Activated naive CD4-positive, alpha-beta T cell (primary cell): ENCODE data around the gene TMED10.
A peak's percentile ranks its signal among the peaks of the same experiment; 100 is the strongest.
"Not testable (repeated sequence)": the region's sequence is repeated elsewhere in the genome, so short reads cannot be mapped to it uniquely, and the experiment has no call there.

Experiments
- DNase-seq, 4 experiments: peaks; one replicate each; lab custom pipeline; 2025; lab: John Stamatoyannopoulos, UW

TMED10 gene

DNA sequence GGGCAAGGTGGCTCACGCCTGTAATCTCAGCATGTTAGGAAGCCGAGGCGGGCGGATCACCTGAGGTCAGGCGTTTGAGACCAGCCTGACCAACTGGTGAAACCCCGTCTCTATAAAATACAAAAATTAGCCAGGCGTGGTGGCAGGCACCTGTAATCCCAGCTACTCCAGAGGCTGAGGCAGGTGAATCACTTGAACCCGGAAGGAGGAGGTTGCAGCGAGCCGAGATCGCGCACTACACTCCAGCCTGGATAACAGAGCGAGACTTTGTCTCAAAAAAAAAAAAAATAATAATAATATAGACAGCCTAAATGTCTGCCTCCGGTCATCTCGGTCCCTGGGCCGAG, 49.0 kb downstream of the TMED10 start:
- not testable (repeated sequence) for DNase-seq

DNA sequence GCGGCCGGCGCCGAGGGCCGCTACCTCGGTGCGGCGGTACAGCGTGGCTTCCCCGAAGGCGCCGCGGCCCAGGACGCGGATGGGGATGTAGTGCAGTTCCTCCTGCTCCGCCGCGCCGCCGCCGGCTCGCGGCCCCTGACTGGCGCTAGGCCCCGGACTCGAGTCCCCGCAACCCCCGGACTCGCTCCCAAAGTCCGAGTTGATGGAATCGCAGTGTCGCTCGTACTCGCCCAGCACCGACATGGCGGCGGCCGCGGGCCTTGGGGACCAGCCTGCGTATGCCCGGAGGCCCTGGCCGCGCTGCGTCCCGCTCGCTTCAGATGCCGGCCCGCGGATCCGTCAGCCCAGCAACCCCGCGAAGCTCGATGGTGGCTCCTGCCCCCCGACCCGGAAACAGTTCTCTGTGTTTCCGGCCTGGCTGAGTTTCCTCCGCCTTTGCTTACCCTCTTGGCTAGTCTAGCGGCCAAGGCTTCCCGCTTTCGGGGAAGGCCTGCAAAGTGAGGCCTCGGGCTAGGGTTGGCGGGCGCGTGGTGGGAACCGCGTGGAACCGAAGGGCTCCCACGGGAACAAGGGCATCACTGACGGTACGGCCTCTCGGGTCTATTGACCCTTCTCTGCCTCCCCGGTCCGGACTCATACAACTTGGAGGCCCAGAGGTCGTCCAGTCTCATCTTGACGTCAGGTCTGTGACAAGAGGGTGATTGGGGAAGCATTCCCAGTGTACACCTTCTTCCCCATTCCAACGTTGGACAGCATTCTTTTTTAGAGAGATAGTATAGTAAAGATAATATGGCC, 49.5 kb downstream of the TMED10 start, which contains the start of gene NEK9:
Gene NEK9, minus strand, starts transcription at position 370 of the 795 bp plus-strand sequence. Its CDS starts 127 bp downstream, at position 243.
- DNase-seq, result peak; percentile 64 to 83 (median 75)

DNA sequence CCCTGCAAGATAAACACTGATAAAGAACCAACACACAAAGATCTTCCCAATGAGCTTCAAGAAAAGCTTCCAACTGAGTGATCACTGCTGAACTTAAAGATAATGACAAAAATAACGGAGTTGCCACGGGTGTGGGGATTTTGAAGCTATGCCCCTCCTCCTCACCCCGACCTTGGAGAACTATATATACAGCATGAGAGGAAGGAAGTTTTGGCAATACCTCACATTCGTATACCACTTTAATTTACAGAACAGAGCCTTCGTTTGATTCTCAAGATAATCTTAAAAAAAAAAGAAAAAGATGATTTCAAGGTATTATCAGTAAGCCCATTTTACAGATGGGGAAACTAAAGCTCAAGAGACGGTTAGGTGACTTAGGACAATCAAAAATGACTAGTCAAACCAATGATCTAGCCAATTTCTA, 50.3 kb downstream of the TMED10 start:
- no peak for DNase-seq

DNA sequence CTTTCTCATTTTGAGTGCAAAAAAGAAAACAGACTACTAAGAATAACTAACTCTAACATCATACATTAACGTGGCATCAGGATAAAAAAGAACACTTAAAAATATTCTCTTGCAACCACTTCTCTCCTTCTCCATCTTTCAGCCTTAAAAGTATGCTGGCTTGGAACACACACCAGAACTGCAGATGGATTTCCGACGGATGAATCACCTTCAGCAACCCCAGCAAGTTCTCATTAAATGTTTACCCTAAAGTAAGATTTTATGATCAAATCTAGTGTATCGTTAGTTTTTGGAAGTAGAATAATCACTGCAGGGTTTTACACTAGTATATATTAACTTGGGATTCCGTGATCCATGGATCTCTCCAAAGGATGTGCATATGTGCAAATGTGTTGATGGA, 50.8 kb downstream of the TMED10 start:
- DNase-seq, result no peak

DNA sequence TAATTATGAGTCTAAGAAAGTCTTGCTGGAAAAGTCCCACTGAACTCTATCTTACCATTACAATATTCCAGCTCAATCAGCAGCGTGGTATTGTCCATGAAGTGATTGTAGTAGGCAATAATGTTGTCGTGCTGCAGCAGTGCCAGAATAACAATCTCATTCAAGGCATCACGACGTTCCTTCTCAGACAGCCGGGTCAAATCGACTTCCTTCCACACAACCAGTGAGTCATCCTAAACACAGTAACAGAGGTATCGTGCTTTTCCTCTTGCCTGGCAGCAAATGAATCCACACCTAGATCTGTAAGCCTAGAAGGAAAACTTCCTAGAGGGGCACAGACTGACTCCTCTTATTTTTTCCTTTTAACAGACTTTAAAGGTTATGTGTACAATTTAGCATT, 52.4 kb downstream of the TMED10 start:
- DNase-seq, result no peak

DNA sequence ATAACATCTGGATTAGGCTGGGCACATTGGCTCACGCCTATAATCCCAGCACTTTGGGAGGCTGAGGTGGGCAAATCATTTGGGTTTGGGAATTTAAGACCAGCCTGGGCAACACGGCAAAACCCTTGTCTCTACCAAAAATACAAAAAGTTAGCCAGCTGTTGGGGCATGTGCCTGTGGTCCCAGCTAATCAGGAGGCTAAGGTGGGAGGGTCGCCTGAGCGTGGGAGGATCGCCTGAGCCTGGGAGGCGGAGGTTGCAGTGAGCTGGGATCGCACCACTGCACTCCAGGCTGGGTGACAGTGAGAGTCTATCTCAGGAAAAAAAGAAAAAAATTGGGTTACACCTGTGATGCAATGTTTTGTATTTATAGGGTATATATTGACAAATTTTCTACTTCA, 54.9 kb downstream of the TMED10 start:
- DNase-seq, result no peak

DNA sequence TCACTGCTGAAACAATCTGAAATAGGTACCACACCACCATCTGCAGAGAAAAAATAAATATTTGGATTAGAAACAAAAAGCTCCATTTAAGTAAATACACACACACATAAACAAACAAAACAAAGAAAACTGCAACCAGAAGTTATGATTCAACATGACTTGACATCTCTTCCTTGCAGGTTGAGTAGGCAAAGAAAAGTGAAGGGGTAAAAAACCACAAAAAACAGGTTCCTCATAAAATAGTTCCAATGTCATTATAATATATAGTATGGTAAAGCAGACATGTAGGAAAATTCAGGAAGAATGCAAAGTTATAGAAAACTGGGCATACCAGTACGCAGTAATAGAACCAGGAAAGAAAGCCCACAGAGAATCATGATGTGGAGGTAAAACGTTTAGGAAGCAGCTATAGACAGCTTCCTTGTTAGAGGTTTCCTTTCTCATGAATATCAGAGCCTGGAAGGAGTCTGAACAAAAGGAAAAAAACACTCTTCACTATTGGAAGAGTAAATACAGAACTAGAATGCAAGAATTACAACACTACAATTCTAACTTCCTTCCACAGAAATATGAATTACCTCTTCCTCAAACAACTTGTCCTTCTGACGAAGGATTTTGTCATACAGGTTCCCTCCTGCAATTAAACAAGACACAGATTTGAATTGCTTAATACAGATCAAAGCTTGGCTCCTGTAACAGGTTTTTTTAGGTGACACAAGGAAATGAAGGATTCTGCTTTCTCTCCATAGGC, 55.7 kb downstream of the TMED10 start:
- DNase-seq, result no peak

DNA sequence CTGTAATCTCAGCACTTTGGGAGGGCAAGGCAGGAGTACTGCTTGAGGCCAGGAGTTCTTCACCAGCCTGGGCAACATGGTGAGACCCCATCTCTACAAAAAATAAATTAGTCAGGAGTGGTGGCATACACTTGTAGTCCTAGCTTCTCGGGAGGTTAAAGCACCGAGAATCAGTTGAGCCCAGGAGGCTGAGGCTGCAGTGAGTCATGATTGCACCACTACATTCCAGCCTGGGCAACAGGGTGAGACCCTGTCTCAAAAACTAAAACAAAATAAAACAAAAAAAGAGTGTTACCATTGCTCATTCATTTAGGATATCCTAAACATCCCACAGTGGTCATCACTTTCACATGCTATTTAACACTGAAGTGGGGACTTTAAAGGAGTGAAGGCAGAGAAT, 57.4 kb downstream of the TMED10 start:
- DNase-seq, result no peak

DNA sequence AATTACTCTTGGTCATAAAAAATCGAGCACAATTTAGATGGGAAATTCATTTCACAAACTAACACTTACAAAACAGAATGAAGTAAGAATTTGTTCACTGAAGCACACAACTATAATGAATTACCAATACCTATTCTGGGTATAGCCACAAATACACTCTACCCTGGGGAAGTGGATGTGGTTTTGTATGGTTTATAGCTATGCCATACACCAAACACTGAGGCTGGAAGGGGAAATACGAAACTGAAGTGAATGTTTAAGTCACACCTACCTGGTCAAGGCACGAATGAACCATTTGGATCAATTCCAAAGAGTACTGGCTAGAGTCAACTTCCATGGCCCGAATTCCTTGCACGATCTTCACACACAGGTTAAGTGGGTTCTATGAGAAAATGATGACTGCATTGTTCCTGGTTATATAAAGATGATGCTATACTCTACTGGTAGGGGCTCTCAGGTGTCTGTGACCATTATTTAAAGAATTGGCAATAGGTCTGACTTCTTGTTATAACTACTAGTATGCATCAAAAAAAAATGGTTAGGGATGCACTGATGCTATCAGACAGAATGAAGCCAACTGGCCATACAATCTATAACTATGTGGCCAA, 62.4 kb downstream of the TMED10 start:
- no peak for DNase-seq

DNA sequence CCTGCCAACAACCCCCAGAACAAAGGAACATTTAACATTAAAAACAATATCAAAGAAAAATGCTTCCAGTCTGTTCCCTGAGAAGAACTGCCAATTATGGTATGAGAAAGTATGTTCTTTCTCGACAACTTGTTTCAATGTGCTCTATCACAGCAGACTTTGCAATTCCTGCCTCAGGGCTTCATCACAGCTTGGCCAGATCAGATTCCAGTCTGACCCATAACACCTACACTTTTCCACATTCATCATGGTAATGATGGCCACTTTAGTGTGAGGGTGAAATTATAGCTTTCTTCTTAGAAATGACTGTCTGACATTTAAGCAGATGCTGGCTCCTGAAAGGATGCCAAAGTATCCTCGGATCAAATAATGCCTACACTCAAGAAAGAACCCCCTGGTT, 66.5 kb downstream of the TMED10 start:
- DNase-seq, result no peak

DNA sequence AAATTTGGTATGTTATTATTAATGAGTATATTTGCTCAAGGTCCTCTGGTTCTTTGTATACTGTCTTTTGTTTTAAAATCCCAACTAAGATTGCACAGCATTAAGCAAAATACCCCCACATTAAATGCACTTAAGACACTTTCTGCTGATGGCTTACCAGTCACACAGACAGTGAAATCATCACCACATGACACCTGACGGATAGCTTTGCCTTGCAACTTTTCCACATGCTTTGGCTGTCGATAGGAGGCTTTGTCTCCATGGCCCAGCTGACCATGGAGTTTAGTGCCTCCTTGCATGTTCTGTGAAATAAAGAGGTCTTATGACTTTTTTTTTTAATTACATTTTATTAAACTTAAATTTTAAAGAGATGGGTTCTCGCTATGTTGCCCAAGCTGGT, 69.2 kb downstream of the TMED10 start:
- DNase-seq, result no peak

DNA sequence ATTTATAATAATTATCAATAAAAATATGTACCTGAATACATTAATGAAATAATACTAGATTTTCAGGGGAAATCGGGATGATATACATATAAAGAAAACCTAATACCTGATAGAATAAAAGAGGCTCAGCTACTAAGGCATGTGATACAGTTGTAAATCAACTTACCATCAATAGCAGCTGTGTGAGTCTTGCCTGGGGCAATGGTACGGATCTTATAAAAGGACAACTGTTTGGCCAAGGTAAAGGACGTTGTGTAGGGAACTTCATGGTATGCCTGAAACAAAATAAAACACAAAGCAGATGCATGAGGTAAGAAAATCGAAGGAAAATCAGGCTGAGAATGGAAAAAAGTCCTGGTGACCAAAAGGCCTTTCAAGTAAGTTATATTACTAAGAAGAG, 74.9 kb downstream of the TMED10 start:
- no peak for DNase-seq

DNA sequence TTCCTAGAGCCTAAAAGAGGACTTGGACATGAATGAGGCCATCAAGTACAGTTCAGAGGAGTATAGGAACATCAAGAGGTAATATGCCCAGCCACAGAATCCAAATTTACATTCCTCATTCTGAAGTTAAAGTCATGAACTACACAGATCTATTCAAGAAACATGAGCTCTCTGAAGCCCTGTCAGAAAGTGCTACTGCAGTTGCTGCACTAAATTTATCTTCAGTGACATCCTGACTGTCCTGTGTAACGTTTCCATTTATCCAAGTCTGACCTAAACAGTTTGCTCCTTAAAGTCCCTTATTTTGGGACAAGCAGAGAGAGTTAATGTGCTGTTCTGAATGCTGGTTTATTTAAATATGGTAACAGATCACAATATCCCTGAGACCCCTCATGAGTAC, 77.7 kb downstream of the TMED10 start:
- DNase-seq, result no peak

DNA sequence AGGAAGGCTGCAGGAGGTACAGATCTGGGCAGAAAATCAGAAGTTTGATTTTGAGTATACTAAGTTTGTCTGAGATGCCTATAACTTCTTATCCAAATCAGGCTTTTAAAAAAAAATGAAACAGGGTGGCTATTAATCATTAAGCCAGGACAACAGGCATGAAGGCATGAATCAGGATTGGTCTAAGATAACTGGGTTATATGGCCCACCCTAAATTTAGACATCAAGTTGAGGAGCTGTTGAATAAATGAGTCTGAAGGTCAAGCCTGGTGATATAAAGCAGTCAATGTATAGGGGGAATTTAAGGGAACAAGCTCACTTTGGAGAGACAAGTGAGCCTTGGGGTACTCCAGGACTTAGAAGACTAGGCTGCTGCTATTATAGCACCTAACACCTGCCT, 78.2 kb downstream of the TMED10 start:
- no peak for DNase-seq

DNA sequence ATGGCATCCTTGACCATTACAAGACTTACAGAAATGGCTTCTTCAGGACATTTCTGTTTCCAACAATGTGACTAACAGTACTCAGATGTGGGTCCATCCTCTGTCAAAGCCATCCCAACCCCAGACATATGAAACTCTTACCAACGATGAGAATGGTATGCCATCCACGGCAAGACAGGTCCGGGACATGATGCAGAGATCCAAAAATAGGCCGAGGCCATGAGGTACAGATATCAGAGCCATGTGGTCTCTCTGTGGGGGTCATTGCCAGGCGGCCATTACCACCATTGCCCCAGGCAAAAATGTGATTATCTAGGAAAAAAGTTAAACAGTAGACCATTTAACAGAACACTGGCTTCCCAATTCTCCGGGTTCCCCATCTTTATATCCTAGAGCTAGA, 79.5 kb downstream of the TMED10 start:
- no peak for DNase-seq

DNA sequence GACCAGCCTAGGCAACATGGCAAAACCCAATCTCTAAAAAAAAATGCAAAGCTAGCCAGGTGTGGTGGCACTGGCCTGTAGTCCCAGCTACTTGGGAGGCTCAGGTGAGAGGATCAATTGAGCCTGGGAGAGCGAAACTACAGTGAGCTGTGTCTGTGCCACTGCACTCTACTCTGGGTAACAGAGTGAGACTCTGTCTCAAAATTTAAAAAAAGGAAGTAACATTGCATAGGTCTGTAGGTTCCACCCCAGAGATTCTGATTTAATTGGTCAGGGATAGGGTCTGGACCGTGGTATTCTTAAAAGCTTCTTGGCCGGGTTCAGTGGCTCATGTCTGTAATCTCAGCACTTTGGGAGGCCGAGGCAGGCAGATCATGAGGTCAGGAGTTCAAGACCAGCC, 80.7 kb downstream of the TMED10 start:
- no peak for DNase-seq

DNA sequence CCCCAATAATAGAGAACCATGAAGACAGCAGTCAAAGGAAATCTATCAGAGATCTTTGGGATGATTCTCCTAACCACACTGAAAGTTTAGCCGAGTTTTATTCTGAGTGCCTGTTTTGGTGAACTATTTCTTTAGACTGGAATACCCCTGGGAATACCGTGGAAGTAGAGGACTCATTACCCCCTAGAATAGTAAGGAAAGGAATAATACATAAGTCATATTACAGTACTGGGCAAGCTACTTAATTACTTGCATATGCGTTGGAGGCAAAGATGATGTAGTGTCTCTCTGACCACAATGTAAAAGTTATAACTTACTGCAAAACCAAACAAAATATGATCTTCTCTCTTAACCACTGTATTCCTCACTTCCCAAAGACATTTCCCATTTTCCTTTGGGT, 81.5 kb downstream of the TMED10 start:
- DNase-seq, result no peak

DNA sequence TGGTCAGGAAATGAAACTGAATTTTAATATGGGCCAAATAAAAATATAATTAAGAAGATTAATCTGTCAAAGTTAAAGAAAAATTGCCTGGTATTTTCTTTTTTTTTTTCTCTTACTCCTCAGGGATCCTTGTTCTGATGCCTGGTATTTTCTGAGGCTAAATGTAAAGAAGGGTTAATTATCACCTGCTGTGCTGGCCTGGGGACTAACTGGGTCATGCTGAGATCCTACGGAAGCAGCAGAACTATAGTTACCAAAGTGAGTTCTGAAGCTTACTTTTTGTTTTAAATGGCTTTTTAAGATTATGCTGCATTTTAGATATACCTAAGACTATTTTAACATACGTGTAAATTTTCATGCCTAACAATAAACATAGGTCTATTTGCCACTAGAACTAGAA, 83.7 kb downstream of the TMED10 start:
- no peak for DNase-seq

DNA sequence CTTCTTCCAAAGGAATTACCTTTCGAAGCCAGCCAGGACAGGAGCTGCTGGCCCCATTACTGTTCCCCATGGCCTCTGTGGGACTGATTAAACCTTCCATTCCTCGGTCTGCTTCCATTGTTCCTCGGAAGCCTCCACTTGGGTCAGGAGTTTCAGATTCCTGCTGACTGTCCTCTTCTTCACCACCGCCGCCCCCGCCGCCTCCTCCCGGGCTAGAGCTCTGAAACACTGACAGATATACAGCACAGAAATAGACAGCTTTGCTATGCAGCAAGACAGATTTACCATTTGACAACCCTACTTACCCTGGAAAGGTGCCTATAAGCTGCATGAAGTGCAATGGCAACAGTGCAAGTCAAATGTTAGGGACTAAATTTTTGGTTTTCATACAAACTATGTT, 85.2 kb downstream of the TMED10 start:
- no peak for DNase-seq

DNA sequence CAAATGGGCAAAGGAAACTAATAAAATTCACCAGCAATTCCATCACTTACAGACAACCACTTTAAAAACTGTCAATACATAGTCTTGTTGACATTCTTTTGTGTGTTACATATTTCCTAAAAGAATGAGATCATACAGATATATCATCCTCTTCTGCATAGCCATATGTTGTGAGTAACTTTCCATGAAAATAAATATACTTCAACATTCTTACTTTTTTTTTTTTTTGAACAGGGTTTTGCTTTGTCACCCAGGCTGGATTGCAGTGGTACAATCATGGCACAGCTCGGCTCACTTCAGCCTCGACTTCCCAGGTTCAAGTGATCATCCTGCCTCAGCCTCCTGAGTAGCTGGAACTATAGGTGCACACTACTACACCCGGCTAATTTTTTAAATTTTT, 86.1 kb downstream of the TMED10 start:
- no peak for DNase-seq

DNA sequence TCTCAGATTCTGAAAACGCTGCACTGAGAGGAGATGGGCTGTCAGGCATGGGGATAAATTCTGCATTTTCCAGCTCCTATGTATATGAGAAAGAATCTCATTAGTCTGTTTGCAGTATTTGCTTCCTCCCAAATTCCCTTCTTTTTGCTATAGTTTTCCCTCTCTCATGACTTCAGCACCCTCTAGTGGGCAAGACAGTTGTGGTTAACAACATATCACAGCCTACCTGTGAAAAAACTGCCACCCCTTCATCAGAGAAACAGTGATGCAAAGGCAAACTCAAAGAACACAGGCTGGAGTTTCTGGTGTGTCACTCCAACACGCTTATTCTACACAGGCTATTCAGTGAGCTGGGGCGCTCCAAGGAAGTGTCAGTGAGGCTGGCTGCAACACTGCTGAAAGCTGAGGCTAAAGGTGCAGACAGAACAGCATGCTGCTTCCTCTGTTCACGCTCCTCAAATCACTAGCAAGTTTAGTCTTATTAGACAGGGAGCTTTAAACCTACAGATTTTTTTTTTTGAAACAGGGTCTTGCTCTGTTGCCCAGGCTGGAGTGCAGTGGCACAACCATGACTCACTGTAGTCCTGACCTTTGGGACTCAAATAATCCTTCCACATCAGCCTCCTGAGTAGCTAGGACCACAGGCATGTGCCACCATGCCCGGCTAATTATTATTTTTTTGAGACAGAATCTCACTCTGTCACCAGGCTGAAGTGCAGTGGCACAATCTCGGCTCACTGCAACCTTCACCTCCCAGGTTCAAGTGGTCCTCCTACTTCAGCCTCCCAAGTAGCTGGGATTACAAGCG, 87.6 kb downstream of the TMED10 start:
- DNase-seq, result no peak

DNA sequence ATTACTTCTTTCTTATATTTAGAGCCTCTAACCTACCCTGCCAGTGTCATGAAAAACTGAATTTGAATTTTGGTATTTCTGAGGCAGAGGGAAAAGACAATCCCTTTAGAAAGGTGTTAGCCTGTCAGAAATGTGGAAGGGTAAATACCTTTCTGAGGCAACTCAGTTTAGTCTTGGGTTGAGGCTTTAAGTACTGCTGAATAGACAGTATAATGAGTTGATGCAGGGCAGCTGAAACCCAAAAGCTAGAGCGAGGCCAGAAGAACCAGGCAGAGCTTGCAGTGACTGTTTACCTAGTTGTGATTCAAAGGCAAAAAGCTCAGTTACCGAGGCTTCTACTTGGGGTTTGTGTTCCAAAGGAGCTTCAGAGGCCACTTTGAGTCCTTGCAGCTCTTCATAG, 88.3 kb downstream of the TMED10 start:
- DNase-seq, result no peak
